ENCODE measurements around the gene COL13A1. TPM values are rescaled to one million over a fixed set of nuclear protein-coding genes. Genes with fewer than 3 reads are reported as not detected.

Gene COL13A1
- total and polyA plus RNA-seq, 2 experiments from 2014 or later = 57.2 to 150 TPM

- Histone ChIP-seq H3K9me3 (ENCODE audit: low read depth) (no peaks in the 10 kb centered on the region), H3K27me3 (no peaks in the 10 kb centered on the region), H3K4me3 (no peak overlapping the region), H3K4me1 (ENCODE audit: low read depth) (peaks cover 25% of the 10 kb centered on the region), H3K27ac (no peak overlapping the region), H3K36me3 (no peaks in the 10 kb centered on the region)
- no peak for TF ChIP-seq CTCF (IDR thresholded peaks at IDR 0.05; ENCODE audit: low read depth, low read length)
- no peak for DNase-seq (ENCODE audit: low read depth in 1 of 2, low spot score in 1 of 2)
Observed at GRCh38 chr10:69835233-69835632, 33.5 kb downstream of the COL13A1 start.

- no peak for TF ChIP-seq CTCF (IDR thresholded peaks at IDR 0.05; ENCODE audit: low read depth, low read length)
- no peaks in the 10 kb centered on the region for H3K9me3 ChIP-seq (ENCODE audit: low read depth)
- no peak for DNase-seq (ENCODE audit: low read depth in 1 of 2, low spot score in 1 of 2)
- H3K27ac ChIP-seq = no peak overlapping the region
- H3K4me1 ChIP-seq (ENCODE audit: low read depth) = peaks cover 33% of the 10 kb centered on the region
- no peaks in the 10 kb centered on the region for H3K36me3 ChIP-seq
- H3K27me3 ChIP-seq = no peaks in the 10 kb centered on the region
- no peak overlapping the region for H3K4me3 ChIP-seq
Observed at GRCh38 chr10:69835875-69836730, 34.4 kb downstream of the COL13A1 start.

- Histone ChIP-seq H3K27ac (no peak overlapping the region), H3K27me3 (no peaks in the 10 kb centered on the region), H3K9me3 (ENCODE audit: low read depth) (no peaks in the 10 kb centered on the region), H3K4me1 (ENCODE audit: low read depth) (peaks cover 35% of the 10 kb centered on the region), H3K4me3 (no peak overlapping the region), H3K36me3 (no peaks in the 10 kb centered on the region)
- no peak for DNase-seq (ENCODE audit: low read depth in 1 of 2, low spot score in 1 of 2)
- TF ChIP-seq CTCF (IDR thresholded peaks at IDR 0.05; ENCODE audit: low read depth, low read length) = no peak
Observed at GRCh38 chr10:69836731-69837030, 35.0 kb downstream of the COL13A1 start.

- H3K4me3 ChIP-seq = no peak overlapping the region
- H3K27ac ChIP-seq = no peak overlapping the region
- no peak for TF ChIP-seq CTCF (IDR thresholded peaks at IDR 0.05; ENCODE audit: low read depth, low read length)
- H3K4me1 ChIP-seq (ENCODE audit: low read depth) = peaks cover 35% of the 10 kb centered on the region
- H3K36me3 ChIP-seq = no peaks in the 10 kb centered on the region
- H3K27me3 ChIP-seq = no peaks in the 10 kb centered on the region
- DNase-seq (ENCODE audit: low read depth in 1 of 2, low spot score in 1 of 2) = no peak
- no peaks in the 10 kb centered on the region for H3K9me3 ChIP-seq (ENCODE audit: low read depth)
Observed at GRCh38 chr10:69837261-69837660, 35.6 kb downstream of the COL13A1 start.

- H3K36me3 ChIP-seq = no peaks in the 10 kb centered on the region
- H3K4me1 ChIP-seq (ENCODE audit: low read depth) = peaks cover 42% of the 10 kb centered on the region
- H3K9me3 ChIP-seq (ENCODE audit: low read depth) = no peaks in the 10 kb centered on the region
- H3K4me3 ChIP-seq = no peak overlapping the region
- no peaks in the 10 kb centered on the region for H3K27me3 ChIP-seq
- H3K27ac ChIP-seq = peak overlapping the region; percentile 91
- no peak for TF ChIP-seq CTCF (IDR thresholded peaks at IDR 0.05; ENCODE audit: low read depth, low read length)
- DNase-seq (ENCODE audit: low read depth in 1 of 2, low spot score in 1 of 2) = no peak
Observed at GRCh38 chr10:69838418-69838817, 36.7 kb downstream of the COL13A1 start.
